Endometrial microvascular endothelial cells (primary cell): ENCODE measurements around the gene CCDC117. TPM values are rescaled to one million over a fixed set of nuclear protein-coding genes. Genes with fewer than 3 reads are reported as not detected.
"Not testable (repeated sequence)": the region's sequence is repeated elsewhere in the genome, so short reads cannot be mapped to it uniquely, and the experiment has no call there.

Source experiments
- in situ Hi-C: cut with HindIII; loops from 2 replicates; pipeline ENCODE4 v1.10.0; 2017; ENCODE audit warnings: low sequenced_read_pairs, low pct_unique_long_range_greater_than_20kb; ENCODE audit errors: inconsistent ontology term
- total RNA-seq: library from RNA; depleted of rRNA; stranded (reverse); fragments of >200 nt; gene quantifications from one replicate; pipeline ENCODE4 v1.2.3, GENCODE V29; 2015; ENCODE audit errors: inconsistent ontology term

CCDC117 gene
- total RNA-seq, 1 donor from 2014 or later: 19.6 TPM

DNA sequence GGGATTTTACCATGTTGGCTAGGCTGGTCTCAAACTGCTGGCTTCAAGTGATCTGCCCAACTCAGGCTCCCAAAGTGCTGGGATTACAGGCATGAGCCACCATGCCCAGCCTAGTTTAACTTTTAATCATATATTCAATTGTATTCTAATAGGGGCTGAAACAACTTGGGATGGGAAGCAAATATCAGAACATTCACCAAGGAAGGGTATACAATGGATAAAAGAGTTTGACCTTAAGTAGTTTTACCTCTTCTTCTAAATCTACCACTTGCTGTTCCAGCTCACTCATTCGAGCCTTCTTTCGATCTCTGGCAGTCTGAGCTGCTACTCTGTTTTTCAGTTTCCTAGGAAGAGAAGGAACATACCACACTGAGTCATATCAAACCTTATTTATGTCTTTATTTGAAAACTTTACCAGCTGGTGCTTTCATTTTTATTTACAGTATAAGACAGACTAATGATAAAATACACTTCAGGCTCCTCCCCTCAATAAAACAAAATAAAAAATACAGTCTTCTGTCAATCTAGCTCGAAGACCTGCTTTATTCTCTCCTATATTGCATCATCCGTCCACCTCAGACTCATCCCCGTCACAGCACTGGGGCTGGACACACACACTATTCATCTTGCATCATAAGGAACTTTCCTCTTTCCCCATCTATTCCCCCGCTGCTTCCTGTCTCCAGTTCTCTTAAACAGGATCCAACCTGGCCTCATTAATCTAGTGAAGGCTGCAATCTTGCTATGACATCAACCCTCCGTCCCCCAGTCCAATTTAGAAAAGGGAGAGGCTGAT is 26.5 kb downstream of the CCDC117 start:
- in situ Hi-C loops: no loop called here

DNA sequence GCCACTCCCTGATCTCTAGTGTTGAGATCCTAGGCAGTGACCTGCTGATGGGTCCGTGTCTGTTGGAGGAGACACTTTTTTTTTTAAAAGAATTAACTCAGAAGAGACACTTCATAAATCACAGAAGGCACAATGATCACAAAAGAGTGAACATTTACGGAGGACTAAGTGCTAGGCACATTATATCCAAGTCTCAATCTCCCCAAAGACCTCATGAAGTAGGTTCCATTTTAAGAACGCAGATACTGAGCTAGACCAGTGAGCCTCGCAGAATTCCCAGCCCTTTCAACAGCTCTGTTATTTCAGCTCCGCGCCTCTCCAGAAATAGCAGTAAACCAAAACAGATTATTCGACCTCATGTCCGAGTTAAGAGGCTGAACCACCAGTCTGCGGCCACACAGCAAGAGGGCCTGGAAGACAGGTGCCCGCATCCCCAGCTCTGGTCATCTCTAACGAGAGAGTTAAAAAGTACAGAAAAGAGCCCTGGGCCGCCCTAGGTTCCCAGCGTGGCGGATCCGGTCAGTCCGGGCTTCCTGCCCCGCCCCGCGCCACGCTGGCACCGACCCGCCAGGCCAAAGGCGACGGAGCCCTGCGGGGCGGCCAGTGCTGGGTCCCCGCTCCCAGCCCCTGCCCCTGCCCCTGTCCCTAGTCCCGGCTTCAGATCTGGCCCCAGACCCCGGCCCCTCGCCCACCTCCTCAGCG is 27.3 kb downstream of the CCDC117 start:
- in situ Hi-C loops: no loop called here

DNA sequence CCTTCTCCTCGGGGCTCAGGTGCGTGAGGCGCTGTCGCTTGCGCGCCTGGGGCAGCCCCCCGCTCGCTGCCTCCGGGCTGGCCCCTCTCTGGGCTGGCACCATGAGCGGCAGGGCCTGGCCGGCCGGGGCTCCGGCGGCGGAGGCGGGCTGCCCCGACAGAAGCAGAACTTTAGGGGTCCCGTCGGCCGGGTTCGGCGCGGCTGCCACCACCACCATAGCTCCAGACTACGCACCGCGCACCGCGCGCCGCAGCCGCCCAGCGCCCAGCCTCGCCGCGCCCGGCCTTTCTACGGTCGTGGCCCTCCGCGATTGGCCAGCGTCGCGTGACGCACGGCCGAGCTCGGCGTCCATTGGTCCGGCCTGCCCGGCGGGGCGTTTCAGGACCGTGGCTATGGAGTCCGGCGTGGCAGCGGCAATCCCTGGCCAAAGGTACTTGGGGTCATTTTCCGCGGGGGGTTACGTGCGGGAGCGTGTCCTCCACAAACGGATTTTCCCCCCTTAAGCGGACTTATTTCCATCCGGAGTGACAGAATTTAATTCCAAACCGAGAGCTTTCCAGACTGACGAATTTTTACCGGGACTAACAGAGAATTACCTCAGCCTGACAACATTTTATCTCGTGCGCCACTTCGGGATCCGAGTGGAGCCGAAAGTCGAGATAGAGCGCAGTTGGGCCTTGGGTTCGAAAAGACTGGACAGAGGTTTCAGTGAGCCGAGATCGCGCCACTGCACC is 28.0 kb downstream of the CCDC117 start, which contains the start of gene XBP1:
Gene XBP1, minus strand, starts transcription at position 262 of the 734 bp plus-strand sequence.
- in situ Hi-C loops: no loop called here

DNA sequence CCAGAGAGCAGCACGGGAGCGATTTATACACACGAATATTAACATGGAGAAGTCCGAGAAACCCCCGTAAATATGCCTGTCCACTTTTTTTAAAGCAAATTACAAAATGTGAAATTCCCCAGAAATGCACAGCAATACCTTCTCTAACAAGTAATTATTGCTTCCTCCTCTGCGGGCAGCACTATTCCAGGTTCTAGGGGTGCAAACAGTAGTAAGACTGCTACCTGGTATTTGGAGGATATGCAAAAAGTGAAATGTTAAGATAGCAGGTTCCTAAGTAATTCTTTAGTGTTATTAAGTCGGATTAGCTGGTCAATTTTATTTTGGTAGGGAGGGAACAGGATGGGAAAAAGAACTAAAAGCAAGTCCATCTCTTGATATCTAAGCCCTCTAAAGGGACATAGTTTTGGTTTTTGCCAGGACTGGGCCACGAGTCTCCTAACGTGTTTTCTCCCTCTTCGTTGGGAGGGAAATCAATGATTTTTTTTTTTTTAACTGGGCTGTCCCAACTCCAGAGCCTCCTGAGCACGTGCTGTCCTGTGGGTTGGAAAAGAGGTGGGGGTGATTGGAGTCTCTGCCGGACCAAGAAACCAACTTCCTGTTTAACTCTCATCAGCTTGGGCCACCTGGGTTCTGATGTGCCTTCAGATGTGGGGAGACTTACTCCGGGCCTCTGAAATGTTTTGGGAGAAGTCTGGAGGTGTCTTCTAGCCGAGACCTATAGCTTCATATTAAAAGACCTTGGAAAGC is 29.5 kb downstream of the CCDC117 start:
- in situ Hi-C loops: no loop called here

DNA sequence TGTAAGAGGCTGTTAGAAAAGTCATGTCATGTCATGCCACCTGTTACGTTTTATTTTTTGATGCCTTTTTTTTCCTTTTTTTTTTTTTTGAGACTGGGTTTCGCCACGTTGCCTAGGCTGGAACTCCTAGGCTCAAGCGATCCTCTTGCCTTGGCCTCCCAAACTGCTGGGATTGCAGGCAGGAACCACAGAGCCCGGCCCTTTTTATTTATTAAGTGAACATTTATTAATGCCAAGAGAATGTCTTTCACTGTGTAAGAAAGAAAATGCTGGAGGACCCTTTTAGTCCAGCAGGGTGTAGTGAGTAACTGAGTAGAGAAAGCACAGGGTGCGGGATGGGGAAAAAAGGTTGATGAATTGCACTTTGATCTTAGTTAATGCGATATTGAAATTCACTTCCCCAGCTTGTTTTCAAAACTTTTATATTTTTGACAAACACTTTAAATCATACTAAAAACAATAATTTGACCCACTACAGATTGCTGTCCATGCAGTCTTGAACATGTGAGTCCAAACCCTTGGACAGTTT is 30.2 kb downstream of the CCDC117 start:
- in situ Hi-C loops: no loop called here

DNA sequence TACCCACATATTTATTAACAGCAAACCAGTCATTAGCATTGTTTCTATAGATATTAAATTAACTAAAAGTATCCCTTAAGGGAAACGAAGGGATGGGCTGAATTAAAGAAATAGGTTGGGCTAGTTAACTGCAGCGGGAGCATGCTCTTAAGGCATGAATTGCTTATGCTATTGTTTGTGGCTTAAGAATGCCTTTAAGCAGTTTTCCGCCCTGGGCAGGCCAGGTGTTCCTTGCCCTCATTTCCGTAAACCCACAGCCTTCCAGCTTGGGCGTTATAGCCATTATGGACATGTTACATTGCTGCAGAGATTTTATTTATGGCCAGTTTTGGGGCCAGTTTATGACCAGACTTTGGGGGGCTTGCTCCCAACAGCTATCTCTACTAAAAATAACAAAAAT is 32.9 kb downstream of the CCDC117 start:
- in situ Hi-C loops: not testable (repeated sequence)

DNA sequence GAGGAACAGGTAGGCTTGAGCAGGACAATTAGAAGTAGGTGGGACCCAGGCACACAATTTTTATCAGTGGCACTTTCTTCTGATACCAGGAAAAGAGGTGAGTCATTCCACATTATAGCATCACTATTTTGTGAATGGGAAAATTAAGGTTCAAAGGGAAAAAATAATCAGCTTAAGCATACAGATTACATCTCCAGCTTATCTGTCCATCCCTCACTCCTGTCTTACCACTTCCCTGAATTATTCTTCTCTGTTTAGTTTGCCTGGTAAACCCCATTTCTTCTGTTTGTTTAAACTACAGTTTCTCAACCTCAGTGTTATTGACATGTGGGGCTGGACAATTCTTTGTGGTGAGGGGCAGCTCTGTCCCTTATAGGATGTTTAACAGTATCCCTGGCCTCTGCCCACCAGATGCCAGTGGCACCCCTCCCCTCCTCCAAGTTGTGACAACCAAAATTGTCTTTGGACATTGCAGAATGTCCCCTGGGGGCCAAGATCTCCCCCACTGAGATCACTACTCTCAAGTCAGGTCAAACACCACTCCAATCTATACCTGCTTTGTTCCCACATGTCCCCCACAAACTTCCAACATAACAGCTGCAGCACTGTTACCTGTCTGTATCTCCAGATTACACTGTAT is 36.3 kb downstream of the CCDC117 start:
- in situ Hi-C loops: no loop called here

DNA sequence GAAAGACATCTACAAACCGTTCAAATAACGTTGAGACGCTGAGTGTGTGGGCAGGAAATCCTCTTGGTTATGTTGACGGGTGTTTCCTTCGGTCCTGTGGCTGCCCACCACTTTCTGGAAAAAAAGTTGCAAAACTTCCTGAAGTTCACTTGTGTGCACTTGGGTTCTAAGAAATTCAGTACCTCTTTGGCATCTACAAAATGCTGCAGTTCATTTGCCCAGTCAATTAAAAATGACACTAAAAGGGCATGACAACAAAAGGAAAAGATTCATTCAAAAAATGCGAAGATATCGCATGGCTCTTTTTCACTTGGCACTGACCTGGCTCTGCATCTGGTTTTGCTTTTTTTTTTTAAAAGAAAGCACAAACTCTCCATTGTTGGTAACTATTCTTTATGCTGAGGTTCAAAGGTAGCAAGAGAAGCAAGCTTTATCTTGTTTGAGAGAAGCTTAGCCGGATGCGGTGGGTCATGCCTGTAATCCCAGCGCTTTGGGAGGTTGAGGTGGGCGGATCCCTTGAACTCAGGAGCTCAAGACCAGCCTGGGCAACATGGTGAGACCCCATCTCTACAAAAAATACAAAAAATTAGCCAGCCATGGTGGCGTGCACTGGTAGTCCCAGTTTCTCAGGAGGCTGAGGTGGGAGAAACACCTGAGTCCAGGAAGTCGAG is 38.5 kb downstream of the CCDC117 start:
- in situ Hi-C loops: no loop called here

DNA sequence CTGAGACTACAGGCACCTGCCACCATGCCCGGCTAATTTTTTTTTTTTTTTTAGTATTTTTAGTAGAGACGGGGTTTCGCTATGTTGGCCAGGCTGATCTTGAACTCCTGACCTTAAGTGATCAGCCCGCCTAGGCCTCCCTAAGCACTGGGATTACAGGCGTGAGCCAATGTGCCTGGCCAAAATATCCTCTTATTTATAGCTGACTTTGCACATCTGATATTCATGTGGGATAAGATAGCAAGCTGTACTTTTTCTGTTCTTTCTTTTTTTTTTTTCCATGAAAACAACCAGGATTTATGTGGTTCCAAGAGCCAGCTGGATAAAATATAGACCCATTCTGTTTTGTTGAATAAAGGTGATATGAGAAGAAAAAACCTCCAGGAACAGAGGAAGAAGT is 40.0 kb downstream of the CCDC117 start:
- in situ Hi-C loops: no loop called here

DNA sequence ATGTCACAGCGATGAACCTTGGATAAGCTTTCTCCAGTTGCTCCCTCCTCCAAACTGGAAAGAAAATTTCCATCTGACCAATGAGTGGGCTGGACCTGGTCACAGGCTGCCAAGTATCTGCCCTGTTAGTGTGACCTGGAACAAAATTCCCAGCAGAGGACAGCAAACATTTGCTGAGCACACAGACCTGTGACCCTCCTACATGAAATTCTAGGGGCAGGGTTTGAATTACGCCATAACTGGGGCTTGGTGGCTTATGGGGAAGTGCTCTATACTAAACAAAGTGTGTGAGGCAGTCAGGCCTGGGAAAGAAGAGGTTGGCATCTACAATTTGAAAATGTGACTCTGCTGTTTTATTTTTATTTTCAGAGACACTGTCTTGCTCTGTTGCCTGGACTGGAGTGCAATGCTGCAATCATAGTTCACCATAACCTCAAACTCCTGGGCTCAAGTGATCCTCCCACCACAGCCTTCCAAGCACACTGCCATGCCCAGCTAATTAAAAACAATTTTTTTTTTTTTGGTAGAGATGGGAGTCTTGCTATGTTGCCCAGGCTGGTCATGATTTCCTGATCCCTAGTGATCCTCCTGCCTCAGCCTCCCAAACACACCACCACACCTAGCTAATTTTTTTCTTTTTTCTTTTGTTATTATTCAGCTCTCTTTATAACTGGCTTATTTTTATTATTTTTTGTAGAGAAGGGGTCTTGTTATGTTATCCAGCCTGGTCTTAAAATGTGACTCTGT is 41.5 kb downstream of the CCDC117 start:
- in situ Hi-C loops: no loop called here

DNA sequence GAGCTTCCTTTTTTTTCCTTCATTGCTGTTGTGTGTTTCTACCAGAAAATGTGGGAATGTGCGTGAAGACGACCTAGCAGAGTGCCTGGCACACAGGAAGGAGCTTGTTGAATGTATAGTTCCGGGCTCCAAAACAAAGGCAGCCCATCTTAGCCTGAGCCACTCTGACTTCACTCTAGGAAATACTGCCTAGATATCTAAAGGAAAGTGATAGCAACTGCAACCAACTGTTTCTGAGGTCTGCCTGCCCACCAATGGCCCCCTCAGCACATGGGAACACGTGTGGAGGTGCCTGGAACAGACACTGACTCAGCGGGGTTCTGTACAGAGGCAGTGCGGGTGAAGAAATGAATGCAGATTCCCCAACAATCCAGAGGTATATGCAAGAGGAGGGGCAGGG is 42.6 kb downstream of the CCDC117 start:
- in situ Hi-C loops: no loop called here

DNA sequence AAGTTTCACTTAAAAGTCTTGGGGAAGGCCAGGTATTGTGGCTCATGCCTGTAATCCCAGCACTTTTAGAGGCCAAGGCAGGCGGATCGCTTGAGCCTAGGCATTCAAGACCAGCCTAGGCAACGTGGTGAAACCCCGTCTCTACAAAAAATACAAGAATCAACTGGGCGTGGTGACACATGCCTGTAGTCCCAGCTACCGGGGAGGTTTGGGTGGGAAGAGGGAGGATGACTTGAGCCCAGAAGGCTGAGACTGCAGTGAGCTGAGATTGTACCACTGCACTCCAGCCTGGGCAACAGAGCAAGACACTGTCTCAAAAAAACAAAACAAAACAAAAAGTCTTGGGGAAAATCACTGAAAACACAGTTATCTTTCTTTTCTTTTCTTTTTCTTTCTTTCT is 43.2 kb downstream of the CCDC117 start:
- in situ Hi-C loops: no loop called here

DNA sequence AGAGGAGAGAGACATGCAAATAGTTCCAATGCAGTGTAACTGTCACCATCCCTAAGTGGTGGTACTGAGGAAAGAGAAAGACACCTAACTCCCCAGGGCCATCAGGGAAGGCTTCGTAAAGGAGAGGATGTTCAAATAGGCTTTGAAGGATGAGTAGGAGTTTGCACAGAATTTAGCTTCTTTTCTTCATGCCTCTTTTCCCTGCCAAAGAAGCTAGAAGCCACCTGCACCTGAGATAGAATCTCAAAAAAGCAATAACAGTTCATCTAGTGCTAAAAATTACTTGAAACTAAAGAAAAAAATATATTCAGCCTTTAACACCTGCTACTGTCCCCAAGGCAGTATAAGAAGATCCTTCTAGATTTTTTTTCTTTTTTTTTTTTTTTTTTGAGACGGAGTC is 44.6 kb downstream of the CCDC117 start:
- in situ Hi-C loops: no loop called here

DNA sequence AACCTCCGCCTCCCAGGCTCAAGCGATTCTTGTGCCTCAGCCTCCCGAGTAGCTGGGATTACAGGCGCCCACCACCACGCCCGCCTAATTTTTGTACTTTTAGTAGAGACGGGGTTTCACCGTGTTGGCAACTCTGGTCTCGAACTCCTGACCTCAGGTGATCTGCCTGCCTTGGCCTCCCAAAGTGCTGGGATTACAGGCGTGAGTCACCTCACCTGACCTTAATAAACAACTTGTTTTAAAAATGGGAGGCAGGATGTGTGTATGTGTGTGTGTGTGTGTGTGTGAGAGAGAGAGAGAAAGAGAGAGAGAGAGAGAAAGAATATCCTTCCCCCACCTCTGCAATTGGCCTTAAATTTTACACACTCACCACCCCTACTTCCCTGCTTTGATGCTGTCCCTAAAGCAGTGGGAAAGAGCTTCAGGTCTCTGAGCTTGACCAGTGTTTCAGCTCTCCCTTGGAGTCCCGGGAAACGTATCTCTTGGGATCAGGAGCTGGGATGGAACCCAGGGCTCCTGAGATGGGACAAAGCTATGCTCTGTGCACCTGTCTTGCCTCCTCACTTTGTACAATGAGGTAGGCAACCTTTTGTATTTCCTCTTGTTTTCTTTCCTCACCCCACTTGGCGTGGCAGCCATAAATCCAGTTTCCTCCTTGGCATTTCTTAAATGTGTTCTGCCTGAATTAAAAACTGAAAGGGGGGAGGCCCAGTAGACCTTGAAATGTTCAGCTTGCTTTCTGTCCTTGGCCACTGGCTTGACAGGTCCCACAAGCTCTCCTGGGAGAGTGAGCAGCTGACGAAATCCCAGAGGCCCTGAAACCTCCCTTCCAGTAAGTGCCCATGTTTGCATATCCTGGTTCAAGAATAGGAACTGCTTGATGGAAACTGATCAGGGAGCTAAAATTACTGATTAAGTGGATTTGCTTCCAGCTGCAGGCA is 45.7 kb downstream of the CCDC117 start:
- in situ Hi-C loops: no loop called here

DNA sequence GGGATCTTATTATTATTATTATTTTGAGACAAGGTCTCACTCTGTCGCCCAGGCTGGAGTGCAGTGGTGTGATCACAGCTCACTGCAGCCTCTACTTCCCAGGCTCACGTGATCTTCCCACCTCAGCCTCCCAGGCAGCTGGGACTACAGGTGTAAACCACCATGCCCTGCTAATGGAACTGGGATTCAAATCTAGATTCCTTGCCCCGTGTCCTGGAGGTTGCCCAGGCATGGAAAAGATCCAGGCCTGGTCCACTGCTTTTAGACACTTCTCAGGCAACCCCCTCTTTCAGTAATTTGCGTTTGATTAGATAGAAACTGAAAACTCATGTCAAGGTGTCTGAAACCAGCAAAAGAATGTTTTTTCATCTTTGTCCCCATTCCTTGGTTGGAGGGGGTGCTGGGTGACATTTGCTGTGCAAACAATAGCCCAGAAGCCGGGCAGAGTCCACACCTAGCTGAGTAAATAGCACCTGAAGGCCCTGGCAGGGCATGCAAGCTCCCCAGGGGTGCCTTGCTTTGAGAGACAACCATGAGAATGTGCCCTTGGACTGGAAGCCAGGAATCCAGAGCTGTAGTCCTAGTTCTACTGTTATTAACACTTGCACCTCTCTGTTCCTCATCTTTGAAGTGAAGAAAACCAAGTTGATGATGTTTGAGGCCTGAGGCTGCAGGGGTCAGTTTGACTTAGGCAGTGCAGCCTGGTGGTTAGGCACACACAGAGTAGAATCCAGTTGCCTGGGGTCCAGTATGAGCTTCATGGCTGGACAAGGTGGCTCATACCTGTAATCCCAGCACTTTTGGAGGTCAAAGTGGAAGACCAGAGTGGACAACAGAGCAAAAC is 47.0 kb downstream of the CCDC117 start:
- in situ Hi-C loops: no loop called here
